ENCODE data around the gene NUP93. TPM values are rescaled to one million over a fixed set of nuclear protein-coding genes. Genes with fewer than 3 reads are reported as not detected.

NUP93 gene
- polyA plus RNA-seq, 1 of the 3 experiments (the other 2 are of a cell fraction): 43.1 TPM

DNA sequence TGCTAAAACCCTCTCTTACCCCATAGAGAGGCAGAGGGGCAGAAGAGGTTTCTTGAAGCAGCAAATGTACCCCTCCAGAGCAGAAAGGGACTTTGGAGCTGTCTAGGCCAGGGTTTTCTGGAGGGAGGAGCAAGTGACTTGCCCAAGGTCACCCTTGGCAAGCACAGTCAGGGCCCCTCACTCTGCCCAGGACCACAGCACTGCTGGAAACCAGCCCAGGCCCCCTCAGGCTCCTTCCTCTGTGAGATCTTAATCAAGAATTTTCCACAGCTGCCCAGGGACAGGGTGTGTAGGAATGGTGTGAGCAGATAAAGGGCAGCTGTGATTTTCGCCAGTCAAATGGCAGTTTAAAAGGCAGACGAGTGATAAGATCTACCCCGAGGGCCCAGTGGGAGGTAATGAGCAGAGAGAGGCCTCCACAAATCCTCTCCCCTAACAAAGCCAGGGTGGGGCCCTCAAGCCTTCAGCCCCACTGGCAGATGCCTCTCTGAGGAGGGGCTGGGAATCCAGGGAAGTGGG is 131.2 kb downstream of the NUP93 start (continued):
- TF ChIP-seq, protein P1, sequence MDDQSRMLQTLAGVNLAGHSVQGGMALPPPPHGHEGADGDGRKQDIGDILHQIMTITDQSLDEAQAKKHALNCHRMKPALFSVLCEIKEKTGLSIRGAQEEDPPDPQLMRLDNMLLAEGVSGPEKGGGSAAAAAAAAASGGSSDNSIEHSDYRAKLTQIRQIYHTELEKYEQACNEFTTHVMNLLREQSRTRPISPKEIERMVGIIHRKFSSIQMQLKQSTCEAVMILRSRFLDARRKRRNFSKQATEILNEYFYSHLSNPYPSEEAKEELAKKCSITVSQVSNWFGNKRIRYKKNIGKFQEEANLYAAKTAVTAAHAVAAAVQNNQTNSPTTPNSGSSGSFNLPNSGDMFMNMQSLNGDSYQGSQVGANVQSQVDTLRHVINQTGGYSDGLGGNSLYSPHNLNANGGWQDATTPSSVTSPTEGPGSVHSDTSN (IDR thresholded peaks at IDR 0.05): no peak
- TF ChIP-seq POLR2AphosphoS5 (IDR thresholded peaks at IDR 0.05; ENCODE audit: low read depth, low read length) (0 out of 2 replicates have a peak, but pooled peaks have one; percentile 30), TAF1 (IDR thresholded peaks at IDR 0.05; ENCODE audit: borderline replicate concordance, low read depth, low read length) (no peak), RXRA (IDR thresholded peaks at IDR 0.05; ENCODE audit: borderline replicate concordance, low read depth) (no peak), CHD2 (IDR thresholded peaks at IDR 0.05; ENCODE audit: low read length, partially characterized antibody) (peak; percentile 88), YY1 (IDR thresholded peaks at IDR 0.05; ENCODE audit: low read depth) (no peak), NFIC (IDR thresholded peaks at IDR 0.05; ENCODE audit: borderline replicate concordance) (peak; percentile 24; the same call in 1 of the 2 replicates), FOSL2 (IDR thresholded peaks at IDR 0.05; ENCODE audit: borderline replicate concordance, low read depth) (no peak), SIN3A (IDR thresholded peaks at IDR 0.05; ENCODE audit: borderline replicate concordance, low read depth, low read length) (no peak), SMC3 (IDR thresholded peaks at IDR 0.05; ENCODE audit: low read depth, low read length) (no peak), FOXJ3 (CRISPR knock-in tag; IDR thresholded peaks at IDR 0.05) (peak; percentile 96), GATA2 (CRISPR knock-in tag; IDR thresholded peaks at IDR 0.05) (peak; percentile 100), MEF2A (IDR thresholded peaks at IDR 0.05; ENCODE audit: borderline replicate concordance, low read depth) (no peak)
- TF ChIP-seq, protein P2, sequence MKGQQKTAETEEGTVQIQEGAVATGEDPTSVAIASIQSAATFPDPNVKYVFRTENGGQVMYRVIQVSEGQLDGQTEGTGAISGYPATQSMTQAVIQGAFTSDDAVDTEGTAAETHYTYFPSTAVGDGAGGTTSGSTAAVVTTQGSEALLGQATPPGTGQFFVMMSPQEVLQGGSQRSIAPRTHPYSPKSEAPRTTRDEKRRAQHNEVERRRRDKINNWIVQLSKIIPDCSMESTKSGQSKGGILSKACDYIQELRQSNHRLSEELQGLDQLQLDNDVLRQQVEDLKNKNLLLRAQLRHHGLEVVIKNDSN (IDR thresholded peaks at IDR 0.05; ENCODE audit: borderline replicate concordance, low read depth): no peak
- TF ChIP-seq, protein P3, sequence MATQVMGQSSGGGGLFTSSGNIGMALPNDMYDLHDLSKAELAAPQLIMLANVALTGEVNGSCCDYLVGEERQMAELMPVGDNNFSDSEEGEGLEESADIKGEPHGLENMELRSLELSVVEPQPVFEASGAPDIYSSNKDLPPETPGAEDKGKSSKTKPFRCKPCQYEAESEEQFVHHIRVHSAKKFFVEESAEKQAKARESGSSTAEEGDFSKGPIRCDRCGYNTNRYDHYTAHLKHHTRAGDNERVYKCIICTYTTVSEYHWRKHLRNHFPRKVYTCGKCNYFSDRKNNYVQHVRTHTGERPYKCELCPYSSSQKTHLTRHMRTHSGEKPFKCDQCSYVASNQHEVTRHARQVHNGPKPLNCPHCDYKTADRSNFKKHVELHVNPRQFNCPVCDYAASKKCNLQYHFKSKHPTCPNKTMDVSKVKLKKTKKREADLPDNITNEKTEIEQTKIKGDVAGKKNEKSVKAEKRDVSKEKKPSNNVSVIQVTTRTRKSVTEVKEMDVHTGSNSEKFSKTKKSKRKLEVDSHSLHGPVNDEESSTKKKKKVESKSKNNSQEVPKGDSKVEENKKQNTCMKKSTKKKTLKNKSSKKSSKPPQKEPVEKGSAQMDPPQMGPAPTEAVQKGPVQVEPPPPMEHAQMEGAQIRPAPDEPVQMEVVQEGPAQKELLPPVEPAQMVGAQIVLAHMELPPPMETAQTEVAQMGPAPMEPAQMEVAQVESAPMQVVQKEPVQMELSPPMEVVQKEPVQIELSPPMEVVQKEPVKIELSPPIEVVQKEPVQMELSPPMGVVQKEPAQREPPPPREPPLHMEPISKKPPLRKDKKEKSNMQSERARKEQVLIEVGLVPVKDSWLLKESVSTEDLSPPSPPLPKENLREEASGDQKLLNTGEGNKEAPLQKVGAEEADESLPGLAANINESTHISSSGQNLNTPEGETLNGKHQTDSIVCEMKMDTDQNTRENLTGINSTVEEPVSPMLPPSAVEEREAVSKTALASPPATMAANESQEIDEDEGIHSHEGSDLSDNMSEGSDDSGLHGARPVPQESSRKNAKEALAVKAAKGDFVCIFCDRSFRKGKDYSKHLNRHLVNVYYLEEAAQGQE (IDR thresholded peaks at IDR 0.05; ENCODE audit: low read depth, low read length): no peak

DNA sequence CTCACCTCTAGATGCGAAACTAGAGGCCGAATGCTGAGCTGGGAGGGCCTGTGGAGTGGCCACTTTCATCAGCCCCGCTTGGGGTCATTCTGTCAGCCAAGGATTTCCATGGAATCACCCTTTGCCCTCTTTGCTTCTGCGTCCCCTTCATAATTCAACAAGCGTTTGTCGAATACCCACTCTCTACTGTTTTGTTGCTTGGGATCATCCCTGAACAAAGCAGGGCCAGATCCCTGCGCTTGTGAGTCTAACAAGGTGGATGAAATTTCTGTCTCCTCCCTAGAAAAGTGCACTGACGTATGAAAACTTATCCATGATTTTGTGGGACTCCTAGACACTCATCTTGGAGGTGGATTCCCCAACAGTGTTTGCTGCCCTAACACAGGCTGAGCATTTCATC is 131.8 kb downstream of the NUP93 start:
- Histone ChIP-seq H3K9ac (no peak overlapping the region), H3K9me3 (no peaks in the 10 kb centered on the region), H3K36me3 (replicated peaks in 1 of 2; ENCODE audit: control insufficient read depth in 1 of 2, insufficient read depth in 2 of 2, low read length in 1 of 2) (no peaks in the 10 kb centered on the region), H3K79me2 (ENCODE audit: insufficient read depth) (no peaks in the 10 kb centered on the region), H3K9me2 (no peaks in the 10 kb centered on the region), H3K4me1 (ENCODE audit: control insufficient read depth in 1 of 2, insufficient read depth in 2 of 2, low read depth in 1 of 2, low read length in 1 of 2) (peaks cover 0 to 30% of the 10 kb centered on the region in 2 experiments; a peak in 1 of 4 replicates), H2AFZ (ENCODE audit: low read depth) (no peak overlapping the region), H3K4me2 (no peak overlapping the region), H3K4me3 (ENCODE audit: low read depth in 2 of 2, low read length in 1 of 2) (no peak overlapping the region), H4K20me1 (ENCODE audit: insufficient read depth) (no peaks in the 10 kb centered on the region), H3K27ac (ENCODE audit: low read depth in 2 of 2, low read length in 1 of 2) (no peak overlapping the region), H3F3A (replicated peaks; ENCODE audit: insufficient read depth) (no peaks in the 10 kb centered on the region), H3K27me3 (ENCODE audit: insufficient read depth) (no peaks in the 10 kb centered on the region)
- DNase-seq: no peak
- TF ChIP-seq, protein P4, sequence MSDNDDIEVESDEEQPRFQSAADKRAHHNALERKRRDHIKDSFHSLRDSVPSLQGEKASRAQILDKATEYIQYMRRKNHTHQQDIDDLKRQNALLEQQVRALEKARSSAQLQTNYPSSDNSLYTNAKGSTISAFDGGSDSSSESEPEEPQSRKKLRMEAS (IDR thresholded peaks at IDR 0.05; ENCODE audit: low read depth): no peak
- TF ChIP-seq NFIC (IDR thresholded peaks at IDR 0.05; ENCODE audit: borderline replicate concordance) (no peak), JUND (IDR thresholded peaks at IDR 0.05) (no peak)
- CTCF ChIA-PET: interaction anchor here (0.8 to 2.4 kb wide), 8 partner anchors 10 to 84 kb away, joined by 3 to 7 read pairs (median 3); no protein-coding TSS in a partner anchor
- POLR2A ChIA-PET: interaction anchor here (0.7 to 1.0 kb wide), 2 partner anchors 70 to 1914 kb away, joined by 3 to 4 read pairs; partner anchors contain the start of gene HERPUD1
- 94% methylated on average over 8 of the region's 8 CpGs for WGBS (ENCODE audit: low lambda C conversion rate)
